HG03521 (cell line): Measurements from ENCODE around the gene OR51S1.
"Not testable (repeated sequence)": the region's sequence is repeated elsewhere in the genome, so short reads cannot be mapped to it uniquely, and the experiment has no call there.

ENCODE experiments used
- ATAC-seq: cut with Tn5 transposase; IDR thresholded peaks from one replicate; pipeline ENCODE4 v1.9.1; 2021; ENCODE audit warnings: mild to moderate bottlenecking, moderate library complexity; ENCODE audit not compliant: unreplicated experiment

The OR51S1 gene

GRCh38 chr11:4809246-4809645, 39.8 kb downstream of the OR51S1 start:
- ATAC-seq, result no peak

GRCh38 chr11:4808476-4808875, 40.5 kb downstream of the OR51S1 start:
- ATAC-seq, result no peak

- no peak for ATAC-seq
Observed at GRCh38 chr11:4804280-4804679, 44.7 kb downstream of the OR51S1 start, which contains the start of gene OR52R1. OR52R1 (minus strand) TSS chr11:4804380; CDS start chr11:4804380, 0 bp downstream.

GRCh38 chr11:4801316-4801715, 47.7 kb downstream of the OR51S1 start:
- ATAC-seq, result not testable (repeated sequence)

GRCh38 chr11:4798427-4799183, 50.4 kb downstream of the OR51S1 start:
- ATAC-seq, result no peak
